Thoracic aorta (tissue), 2 donors: ENCODE results near the gene PCDHGA6. TPM values are rescaled to one million over a fixed set of nuclear protein-coding genes. Genes with fewer than 3 reads are reported as not detected.
"Not testable (repeated sequence)": the region's sequence is repeated elsewhere in the genome, so short reads cannot be mapped to it uniquely, and the experiment has no call there.

Source experiments
- ATAC-seq: fragments of 150-250 bp; one replicate; pipeline ENCODE4 v1.8.0; 2017; ENCODE audit warnings: low read depth; ENCODE audit not compliant: insufficient number of reproducible peaks, low FRiP score
- DNase-seq: peaks from one replicate; pipeline ENCODE4 v3.0.0-alpha.2; 2020; ENCODE audit warnings: low spot score
- H3K27ac ChIP-seq, 2 donors: fragments of 200-600 bp; sonication (generic); 1 replicate in 1 of 2; 2 replicates in 1 of 2; pipeline ENCODE4 v1.5.1; 2016; ENCODE audit warnings: mild to moderate bottlenecking in 2 of 2, moderate library complexity in 2 of 2
- H3K27me3 ChIP-seq: fragments of 200-600 bp; sonication (generic); replicated peaks from 2 replicates; pipeline ENCODE4 v1.6.0; 2016; ENCODE audit warnings: mild to moderate bottlenecking; ENCODE audit not compliant: insufficient read depth
- H3K36me3 ChIP-seq: fragments of 200-600 bp; sonication (generic); one replicate; pipeline ENCODE4 v1.5.1; 2016
- H3K4me1 ChIP-seq, 2 donors: fragments of 200-600 bp; sonication (generic); 1 replicate in 1 of 2; 2 replicates in 1 of 2; pipeline versions ENCODE4 v1.5.1 to v1.6.0; 2016; ENCODE audit warnings: low read depth in 2 of 2, mild to moderate bottlenecking in 1 of 2; ENCODE audit not compliant: control insufficient read depth in 1 of 2
- H3K4me3 ChIP-seq: fragments of 200-600 bp; sonication (generic); 2 replicates; pipeline ENCODE4 v1.5.1; 2016; ENCODE audit warnings: mild to moderate bottlenecking
- H3K9me3 ChIP-seq: fragments of 200-600 bp; sonication (generic); 2 replicates; pipeline ENCODE4 v1.5.1; 2016
- CTCF ChIP-seq: fragments of 200-600 bp; sonication (generic); IDR thresholded peaks from one replicate; pipeline ENCODE4 v1.5.1; 2019; ENCODE audit warnings: antibody characterized with exemption
- total RNA-seq, 2 donors: library from RNA; depleted of rRNA; stranded (reverse); fragments of >200 nt; gene quantifications; one replicate each; pipeline versions ENCODE4 v1.1.0 to v1.2.3, GENCODE V29; 2016

PCDHGA6 gene
- total RNA-seq, 2 donors from 2014 or later = 12.0 to 13.1 TPM

DNA sequence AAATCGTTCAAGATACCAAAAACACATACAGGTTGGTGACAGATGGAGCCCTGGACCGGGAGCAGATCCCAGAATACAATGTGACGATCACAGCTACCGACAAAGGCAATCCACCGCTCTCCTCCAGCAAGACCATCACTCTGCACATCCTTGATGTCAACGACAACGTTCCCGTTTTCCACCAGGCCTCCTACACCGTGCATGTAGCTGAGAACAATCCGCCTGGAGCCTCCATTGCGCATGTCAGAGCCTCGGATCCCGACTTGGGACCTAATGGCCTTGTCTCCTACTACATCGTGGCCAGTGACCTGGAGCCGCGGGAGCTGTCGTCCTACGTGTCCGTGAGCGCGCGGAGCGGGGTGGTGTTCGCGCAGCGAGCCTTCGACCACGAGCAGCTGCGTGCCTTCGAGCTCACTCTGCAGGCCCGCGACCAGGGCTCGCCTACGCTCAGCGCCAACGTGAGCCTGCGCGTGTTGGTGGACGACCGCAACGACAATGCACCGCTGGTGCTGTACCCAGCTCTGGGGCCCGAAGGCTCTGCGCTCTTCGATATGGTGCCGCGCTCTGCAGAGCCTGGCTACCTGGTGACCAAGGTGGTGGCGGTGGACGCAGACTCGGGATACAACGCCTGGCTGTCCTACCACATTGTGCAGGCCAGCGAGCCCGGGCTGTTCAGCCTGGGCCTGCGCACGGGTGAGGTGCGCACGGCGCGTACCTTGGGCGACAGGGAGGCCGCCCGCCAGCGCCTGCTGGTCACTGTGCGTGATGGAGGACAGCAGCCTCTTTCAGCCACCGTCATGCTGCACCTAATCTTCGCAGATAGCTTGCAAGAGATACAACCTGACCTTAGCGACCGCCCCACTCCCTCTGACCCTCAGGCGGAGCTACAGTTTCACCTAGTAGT, 1.9 kb upstream of the PCDHGA6 start:
- no peak for TF ChIP-seq CTCF
- H3K27me3 ChIP-seq = no peaks in the 10 kb centered on the region
- DNase-seq (no peak), ATAC-seq (no peak)
- no peaks in the 10 kb centered on the region for H3K4me1 ChIP-seq
- H3K4me3 ChIP-seq = peak overlapping the region; percentile 24
- H3K36me3 ChIP-seq = no peaks in the 10 kb centered on the region
- H3K9me3 ChIP-seq = peaks cover 89% of the 10 kb centered on the region
- H3K27ac ChIP-seq = no peak overlapping the region

GRCh38 chr5:141374627-141375026, 936 bp downstream of the PCDHGA6 start:
- H3K4me1 ChIP-seq = no peaks in the 10 kb centered on the region
- no peak overlapping the region for H3K27ac ChIP-seq
- DNase-seq (no peak), ATAC-seq (no peak)
- H3K36me3 ChIP-seq = no peaks in the 10 kb centered on the region
- no peak for TF ChIP-seq CTCF
- H3K9me3 ChIP-seq = peaks cover 93% of the 10 kb centered on the region
- H3K4me3 ChIP-seq = no peak overlapping the region
- H3K27me3 ChIP-seq = no peaks in the 10 kb centered on the region

DNA sequence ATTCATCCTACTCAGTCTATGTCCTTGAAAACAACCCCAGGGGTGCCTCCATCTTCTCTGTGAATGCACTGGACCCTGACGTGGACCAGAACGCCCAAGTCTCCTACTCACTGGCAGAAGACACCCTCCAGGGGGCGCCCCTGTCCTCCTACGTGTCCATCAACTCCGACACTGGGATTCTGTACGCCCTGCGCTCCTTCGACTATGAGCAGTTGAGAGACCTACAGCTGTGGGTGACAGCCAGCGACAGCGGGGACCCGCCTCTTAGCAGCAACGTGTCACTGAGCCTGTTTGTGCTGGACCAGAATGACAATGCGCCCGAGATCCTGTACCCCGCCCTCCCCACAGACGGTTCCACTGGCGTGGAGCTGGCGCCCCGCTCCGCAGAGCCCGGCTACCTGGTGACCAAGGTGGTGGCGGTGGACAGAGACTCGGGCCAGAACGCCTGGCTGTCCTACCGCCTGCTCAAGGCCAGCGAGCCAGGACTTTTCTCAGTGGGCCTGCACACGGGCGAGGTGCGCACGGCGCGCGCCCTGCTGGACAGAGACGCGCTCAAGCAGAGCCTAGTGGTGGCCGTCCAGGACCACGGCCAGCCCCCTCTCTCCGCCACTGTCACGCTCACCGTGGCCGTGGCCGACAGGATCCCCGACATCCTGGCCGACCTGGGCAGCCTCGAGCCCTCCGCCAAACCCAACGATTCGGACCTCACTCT, 1.9 kb downstream of the PCDHGA6 start:
- not testable (repeated sequence) for DNase-seq, ATAC-seq, H3K4me1 ChIP-seq, H3K36me3 ChIP-seq, H3K27ac ChIP-seq, H3K27me3 ChIP-seq, H3K4me3 ChIP-seq
- peaks cover 90% of the 10 kb centered on the region for H3K9me3 ChIP-seq

DNA sequence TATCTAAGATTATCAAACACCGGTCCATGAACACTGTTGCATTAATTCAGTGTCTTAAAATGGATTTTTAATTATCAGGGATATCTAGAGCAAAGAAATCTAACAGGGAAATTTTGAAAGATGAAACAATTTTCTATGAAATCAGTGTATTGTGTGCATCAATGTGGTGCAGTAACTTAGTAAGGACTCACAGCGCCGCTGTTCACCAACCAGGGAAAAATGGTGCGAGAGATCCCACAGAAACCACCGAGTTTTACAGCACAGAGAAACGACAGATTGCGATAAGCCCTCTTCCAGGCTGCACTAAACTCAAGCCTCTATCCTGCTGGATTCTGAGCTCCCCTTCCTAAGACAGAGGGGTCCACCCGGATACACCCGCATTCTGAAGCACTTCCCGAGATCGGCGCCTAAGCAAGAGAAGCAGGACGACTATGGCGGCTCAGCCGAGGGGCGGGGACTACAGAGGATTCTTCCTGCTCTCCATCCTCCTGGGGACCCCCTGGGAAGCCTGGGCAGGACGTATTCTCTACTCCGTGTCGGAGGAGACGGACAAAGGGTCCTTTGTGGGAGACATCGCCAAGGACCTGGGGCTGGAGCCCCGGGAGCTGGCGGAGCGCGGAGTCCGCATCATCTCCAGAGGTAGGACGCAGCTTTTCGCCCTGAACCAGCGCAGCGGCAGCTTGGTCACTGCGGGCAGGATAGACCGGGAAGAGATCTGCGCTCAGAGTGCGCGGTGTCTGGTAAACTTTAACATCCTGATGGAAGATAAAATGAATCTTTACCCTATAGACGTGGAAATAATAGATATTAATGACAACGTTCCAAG, 9.0 kb downstream of the PCDHGA6 start, which contains the start of gene PCDHGA7:
Gene PCDHGA7, plus strand, starts transcription at position 274 of the 826 bp plus-strand sequence. Its CDS starts 158 bp downstream, at position 432.
- Histone ChIP-seq H3K9me3 (peaks cover 95% of the 10 kb centered on the region), H3K27ac (no peak within 1 kb of the TSS), H3K4me1 (no peaks in the 10 kb centered on the region), H3K27me3 (no peaks in the 10 kb centered on the region), H3K36me3 (no peaks in the 10 kb centered on the region), H3K4me3 (peak within 1 kb of the TSS; percentile 19)
- no peak for DNase-seq
- ATAC-seq = no peak
- TF ChIP-seq CTCF = no peak

DNA sequence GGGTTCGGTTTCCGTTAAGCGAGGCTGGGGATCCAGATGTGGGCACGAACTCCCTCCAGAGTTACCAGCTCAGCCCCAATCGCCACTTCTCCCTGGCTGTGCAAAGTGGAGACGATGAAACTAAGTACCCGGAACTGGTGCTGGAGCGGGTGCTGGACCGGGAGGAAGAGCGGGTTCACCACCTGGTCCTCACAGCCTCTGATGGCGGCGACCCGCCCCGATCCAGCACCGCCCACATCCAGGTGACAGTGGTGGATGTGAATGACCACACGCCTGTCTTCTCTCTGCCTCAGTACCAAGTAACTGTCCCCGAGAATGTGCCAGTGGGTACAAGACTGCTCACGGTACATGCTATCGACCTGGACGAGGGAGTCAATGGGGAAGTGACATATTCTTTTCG, 9.7 kb downstream of the PCDHGA6 start:
- Histone ChIP-seq H3K36me3 (no peaks in the 10 kb centered on the region), H3K27ac (no peak overlapping the region), H3K4me1 (no peaks in the 10 kb centered on the region), H3K27me3 (no peaks in the 10 kb centered on the region), H3K9me3 (peaks cover 90% of the 10 kb centered on the region), H3K4me3 (peak overlapping the region; percentile 19)
- no peak for DNase-seq
- no peak for TF ChIP-seq CTCF
- no peak for ATAC-seq
